Measurements from ENCODE around the gene AIFM2. TPM values are rescaled to one million over a fixed set of nuclear protein-coding genes. Genes with fewer than 3 reads are reported as not detected.

Gene AIFM2
- polyA plus RNA-seq, 2 of the 4 experiments (the other 2 are of a cell fraction) = 30.0 to 34.8 TPM

DNA sequence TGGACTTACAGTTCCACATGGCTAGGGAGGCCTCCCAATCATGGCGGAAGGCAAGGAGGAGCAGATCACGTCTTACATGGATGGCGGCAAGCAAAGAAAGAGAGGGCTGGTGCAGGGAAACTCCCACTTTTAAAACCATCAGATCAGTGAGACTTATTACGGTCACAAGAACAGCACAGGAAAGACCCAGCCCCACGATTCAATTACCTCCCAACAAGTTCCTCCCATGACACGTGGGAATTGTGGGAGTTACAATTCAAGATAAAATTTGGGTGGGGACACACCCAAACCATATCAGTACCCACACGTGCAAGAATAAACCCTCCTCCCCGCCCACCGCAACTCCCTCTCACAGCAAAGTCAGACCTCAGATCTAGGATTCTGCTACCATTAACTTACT, 4.5 kb upstream of the AIFM2 start:
- Histone ChIP-seq H3K9me3 (no peaks in the 10 kb centered on the region), H3K4me2 (no peak overlapping the region), H3K4me3 (no peak overlapping the region), H3K27ac (no peak overlapping the region), H3K4me1 (peaks cover 10% of the 10 kb centered on the region)
- DNase-seq (ENCODE audit: low read depth in 1 of 2, low spot score in 1 of 2) (no peak), ATAC-seq (no peak), FAIRE-seq (no peak)
- ChIA-PET POLR2A (interaction anchor here (2.4 kb wide), 1 partner anchor 9 kb away, joined by 11 read pairs; the partner anchor contains the start of gene TYSND1), CTCF (interaction anchor here (1.0 to 14.0 kb wide), 3 partner anchors 8 to 16 kb away, joined by 3 to 228 read pairs (median 42); partner anchors contain the start of gene TYSND1)
- 92% methylated on average over 9 of the region's 9 CpGs for WGBS (ENCODE audit: missing lambda C conversion rate)
- TF ChIP-seq RNF2 (IDR thresholded peaks at IDR 0.05; ENCODE audit: borderline replicate concordance, low read depth) (no peak), NPAS2 (CRISPR knock-in tag; IDR thresholded peaks at IDR 0.05; ENCODE audit: borderline replicate concordance) (no peak), HDAC2 (IDR thresholded peaks at IDR 0.05) (no peak), CHD4 (IDR thresholded peaks at IDR 0.05; ENCODE audit: borderline replicate concordance) (no peak), EP300 (IDR thresholded peaks at IDR 0.05) (no peak)

DNA sequence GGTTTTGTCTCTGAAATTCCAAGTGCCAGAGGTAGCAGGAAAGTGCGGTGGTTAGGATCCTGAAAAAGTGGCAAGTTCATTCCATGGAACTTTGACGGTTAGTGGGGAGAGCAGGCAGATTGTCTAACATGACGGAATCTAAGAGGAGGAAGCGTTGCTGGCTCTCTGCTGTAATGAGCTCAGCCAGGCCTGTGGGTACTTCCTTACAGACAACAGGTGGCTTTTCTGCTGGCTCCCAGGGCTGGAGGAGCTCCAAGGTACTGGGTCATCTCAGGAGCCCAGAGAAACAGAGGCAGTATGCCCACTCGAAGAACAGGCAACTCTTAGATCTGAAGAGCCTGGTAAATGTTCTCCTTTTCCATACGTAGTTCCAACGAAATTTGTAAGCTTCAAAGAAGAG, 3.1 kb upstream of the AIFM2 start:
- TF ChIP-seq, protein P1, sequence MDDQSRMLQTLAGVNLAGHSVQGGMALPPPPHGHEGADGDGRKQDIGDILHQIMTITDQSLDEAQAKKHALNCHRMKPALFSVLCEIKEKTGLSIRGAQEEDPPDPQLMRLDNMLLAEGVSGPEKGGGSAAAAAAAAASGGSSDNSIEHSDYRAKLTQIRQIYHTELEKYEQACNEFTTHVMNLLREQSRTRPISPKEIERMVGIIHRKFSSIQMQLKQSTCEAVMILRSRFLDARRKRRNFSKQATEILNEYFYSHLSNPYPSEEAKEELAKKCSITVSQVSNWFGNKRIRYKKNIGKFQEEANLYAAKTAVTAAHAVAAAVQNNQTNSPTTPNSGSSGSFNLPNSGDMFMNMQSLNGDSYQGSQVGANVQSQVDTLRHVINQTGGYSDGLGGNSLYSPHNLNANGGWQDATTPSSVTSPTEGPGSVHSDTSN (IDR thresholded peaks at IDR 0.05) = no peak
- TF ChIP-seq NR3C1 (IDR thresholded peaks at IDR 0.05) (no peak), NPAS2 (CRISPR knock-in tag; IDR thresholded peaks at IDR 0.05; ENCODE audit: borderline replicate concordance) (no peak), NFE2L2 (conservative IDR thresholded peaks at IDR 0.05; ENCODE audit: low read length) (no peak), KDM1A (IDR thresholded peaks at IDR 0.05; ENCODE audit: low read depth) (no peak), POLR2A (IDR thresholded peaks at IDR 0.05; ENCODE audit: low read length) (no peak), FOSL2 (IDR thresholded peaks at IDR 0.05) (no peak), FOSL2 (CRISPR knock-in tag; IDR thresholded peaks at IDR 0.05) (no peak), ESRRA (IDR thresholded peaks at IDR 0.05; ENCODE audit: borderline replicate concordance, low read length) (no peak), HOXB13 (CRISPR knock-in tag; IDR thresholded peaks at IDR 0.05; ENCODE audit: low read depth) (no peak), RNF2 (IDR thresholded peaks at IDR 0.05; ENCODE audit: borderline replicate concordance, low read depth) (no peak), TP53 (CRISPR knock-in tag; IDR thresholded peaks at IDR 0.05) (no peak), HDAC2 (IDR thresholded peaks at IDR 0.05) (no peak)
- TF ChIP-seq, protein P2, sequence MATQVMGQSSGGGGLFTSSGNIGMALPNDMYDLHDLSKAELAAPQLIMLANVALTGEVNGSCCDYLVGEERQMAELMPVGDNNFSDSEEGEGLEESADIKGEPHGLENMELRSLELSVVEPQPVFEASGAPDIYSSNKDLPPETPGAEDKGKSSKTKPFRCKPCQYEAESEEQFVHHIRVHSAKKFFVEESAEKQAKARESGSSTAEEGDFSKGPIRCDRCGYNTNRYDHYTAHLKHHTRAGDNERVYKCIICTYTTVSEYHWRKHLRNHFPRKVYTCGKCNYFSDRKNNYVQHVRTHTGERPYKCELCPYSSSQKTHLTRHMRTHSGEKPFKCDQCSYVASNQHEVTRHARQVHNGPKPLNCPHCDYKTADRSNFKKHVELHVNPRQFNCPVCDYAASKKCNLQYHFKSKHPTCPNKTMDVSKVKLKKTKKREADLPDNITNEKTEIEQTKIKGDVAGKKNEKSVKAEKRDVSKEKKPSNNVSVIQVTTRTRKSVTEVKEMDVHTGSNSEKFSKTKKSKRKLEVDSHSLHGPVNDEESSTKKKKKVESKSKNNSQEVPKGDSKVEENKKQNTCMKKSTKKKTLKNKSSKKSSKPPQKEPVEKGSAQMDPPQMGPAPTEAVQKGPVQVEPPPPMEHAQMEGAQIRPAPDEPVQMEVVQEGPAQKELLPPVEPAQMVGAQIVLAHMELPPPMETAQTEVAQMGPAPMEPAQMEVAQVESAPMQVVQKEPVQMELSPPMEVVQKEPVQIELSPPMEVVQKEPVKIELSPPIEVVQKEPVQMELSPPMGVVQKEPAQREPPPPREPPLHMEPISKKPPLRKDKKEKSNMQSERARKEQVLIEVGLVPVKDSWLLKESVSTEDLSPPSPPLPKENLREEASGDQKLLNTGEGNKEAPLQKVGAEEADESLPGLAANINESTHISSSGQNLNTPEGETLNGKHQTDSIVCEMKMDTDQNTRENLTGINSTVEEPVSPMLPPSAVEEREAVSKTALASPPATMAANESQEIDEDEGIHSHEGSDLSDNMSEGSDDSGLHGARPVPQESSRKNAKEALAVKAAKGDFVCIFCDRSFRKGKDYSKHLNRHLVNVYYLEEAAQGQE (IDR thresholded peaks at IDR 0.05) = no peak
- peaks cover 19% of the 10 kb centered on the region for H3K4me1 ChIP-seq
- POLR2A ChIA-PET = interaction anchor here (1.6 to 2.4 kb wide), 2 partner anchors 11 to 35 kb away, joined by 4 to 11 read pairs; partner anchors contain the start of genes SAR1A and TYSND1

DNA sequence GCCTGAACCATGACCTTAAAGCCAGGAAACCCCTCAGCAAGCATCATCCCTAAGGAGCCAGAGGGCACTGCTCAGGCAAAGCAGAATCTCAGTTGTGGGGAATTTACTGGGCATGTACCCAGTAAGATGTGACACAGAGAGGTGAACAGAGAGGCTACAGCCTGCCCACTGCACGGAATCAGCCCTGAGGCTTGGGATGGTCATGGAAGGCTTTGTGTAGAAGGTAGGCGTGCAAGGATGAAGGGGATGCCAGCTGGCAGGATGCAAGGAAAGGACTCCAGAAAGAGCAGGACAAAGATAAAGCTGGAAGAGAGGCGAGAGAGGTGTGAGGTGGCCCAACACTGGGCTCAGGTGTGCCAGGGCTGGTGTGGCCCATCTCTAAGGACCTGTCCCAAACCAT, 2.4 kb upstream of the AIFM2 start:
- Histone ChIP-seq H3K9me3 (no peaks in the 10 kb centered on the region), H3K4me3 (no peak overlapping the region), H3K4me1 (peaks cover 25% of the 10 kb centered on the region), H3K27ac (no peak overlapping the region), H3K4me2 (no peak overlapping the region)
- DNase-seq (ENCODE audit: low read depth in 1 of 2, low spot score in 1 of 2) = no peak
- ATAC-seq = no peak
- CTCF ChIA-PET = interaction anchor here (1.1 to 14.0 kb wide), 3 partner anchors 10 to 490 kb away, joined by 4 to 228 read pairs (median 42); partner anchors contain the start of gene TYSND1
- FAIRE-seq = no peak
- POLR2A ChIA-PET = interaction anchor here (1.6 to 2.4 kb wide), 2 partner anchors 11 to 36 kb away, joined by 4 to 11 read pairs; partner anchors contain the start of genes SAR1A and TYSND1
- WGBS (ENCODE audit: missing lambda C conversion rate) = 92% methylated on average over 2 of the region's 3 CpGs
- TF ChIP-seq EP300 (IDR thresholded peaks at IDR 0.05) = no peak
- TF ChIP-seq, protein P3, sequence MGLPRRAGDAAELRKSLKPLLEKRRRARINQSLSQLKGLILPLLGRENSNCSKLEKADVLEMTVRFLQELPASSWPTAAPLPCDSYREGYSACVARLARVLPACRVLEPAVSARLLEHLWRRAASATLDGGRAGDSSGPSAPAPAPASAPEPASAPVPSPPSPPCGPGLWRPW (IDR thresholded peaks at IDR 0.05) = no peak
- no peak for TF ChIP-seq ZSCAN20 (CRISPR knock-in tag; IDR thresholded peaks at IDR 0.05)
- TF ChIP-seq, protein P4, sequence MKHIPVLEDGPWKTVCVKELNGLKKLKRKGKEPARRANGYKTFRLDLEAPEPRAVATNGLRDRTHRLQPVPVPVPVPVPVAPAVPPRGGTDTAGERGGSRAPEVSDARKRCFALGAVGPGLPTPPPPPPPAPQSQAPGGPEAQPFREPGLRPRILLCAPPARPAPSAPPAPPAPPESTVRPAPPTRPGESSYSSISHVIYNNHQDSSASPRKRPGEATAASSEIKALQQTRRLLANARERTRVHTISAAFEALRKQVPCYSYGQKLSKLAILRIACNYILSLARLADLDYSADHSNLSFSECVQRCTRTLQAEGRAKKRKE (CRISPR knock-in tag; IDR thresholded peaks at IDR 0.05; ENCODE audit: low read depth) = no peak
- no peak for TF ChIP-seq KDM5A (IDR thresholded peaks at IDR 0.05)
- no peak for TF ChIP-seq TFCP2L1 (CRISPR knock-in tag; IDR thresholded peaks at IDR 0.05)
- no peak for TF ChIP-seq EHF (CRISPR knock-in tag; IDR thresholded peaks at IDR 0.05)
- TF ChIP-seq HOXB5 (CRISPR knock-in tag; IDR thresholded peaks at IDR 0.05) = no peak
- no peak for TF ChIP-seq RNF2 (IDR thresholded peaks at IDR 0.05; ENCODE audit: borderline replicate concordance, low read depth)
- TF ChIP-seq, protein P5, sequence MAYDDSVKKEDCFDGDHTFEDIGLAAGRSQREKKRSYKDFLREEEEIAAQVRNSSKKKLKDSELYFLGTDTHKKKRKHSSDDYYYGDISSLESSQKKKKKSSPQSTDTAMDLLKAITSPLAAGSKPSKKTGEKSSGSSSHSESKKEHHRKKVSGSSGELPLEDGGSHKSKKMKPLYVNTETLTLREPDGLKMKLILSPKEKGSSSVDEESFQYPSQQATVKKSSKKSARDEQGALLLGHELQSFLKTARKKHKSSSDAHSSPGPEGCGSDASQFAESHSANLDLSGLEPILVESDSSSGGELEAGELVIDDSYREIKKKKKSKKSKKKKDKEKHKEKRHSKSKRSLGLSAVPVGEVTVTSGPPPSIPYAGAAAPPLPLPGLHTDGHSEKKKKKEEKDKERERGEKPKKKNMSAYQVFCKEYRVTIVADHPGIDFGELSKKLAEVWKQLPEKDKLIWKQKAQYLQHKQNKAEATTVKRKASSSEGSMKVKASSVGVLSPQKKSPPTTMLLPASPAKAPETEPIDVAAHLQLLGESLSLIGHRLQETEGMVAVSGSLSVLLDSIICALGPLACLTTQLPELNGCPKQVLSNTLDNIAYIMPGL (CRISPR knock-in tag; IDR thresholded peaks at IDR 0.05; ENCODE audit: borderline replicate concordance) = no peak
- no peak for TF ChIP-seq HEYL (CRISPR knock-in tag; IDR thresholded peaks at IDR 0.05)
- no peak for TF ChIP-seq CHD4 (IDR thresholded peaks at IDR 0.05; ENCODE audit: borderline replicate concordance)

More for the DNA sequence above, 3.1 kb upstream of the AIFM2 start:
- CTCF ChIA-PET = interaction anchor here (1.1 to 14.0 kb wide), 3 partner anchors 10 to 491 kb away, joined by 4 to 228 read pairs (median 42); partner anchors contain the start of gene TYSND1
- H3K4me2 ChIP-seq = no peak overlapping the region
- no peak for DNase-seq (ENCODE audit: low read depth in 1 of 2, low spot score in 1 of 2)
- no peak for FAIRE-seq
- 72% methylated on average over 7 of the region's 7 CpGs for WGBS (ENCODE audit: missing lambda C conversion rate)
- no peak overlapping the region for H3K27ac ChIP-seq
- H3K9me3 ChIP-seq = no peaks in the 10 kb centered on the region
- no peak for ATAC-seq
- no peak overlapping the region for H3K4me3 ChIP-seq
